ENCODE results near the gene GUCY1A2. TPM values are rescaled to one million over a fixed set of nuclear protein-coding genes. Genes with fewer than 3 reads are reported as not detected.

Gene GUCY1A2
- total RNA-seq, 1 experiment from 2014 or later = 0.55 TPM

GRCh38 chr11:106691807-106692365, 326.4 kb downstream of the GUCY1A2 start:
- Histone ChIP-seq H3K4ac (ENCODE audit: low read depth, low read length) (no peak overlapping the region), H3K79me1 (ENCODE audit: insufficient read depth, low read depth, low read length, poor library complexity, severe bottlenecking) (no peaks in the 10 kb centered on the region), H4K8ac (replicated peaks; ENCODE audit: insufficient read length, low read depth, low read length) (no peak overlapping the region), H3K18ac (ENCODE audit: insufficient read length, low read depth, low read length) (no peak overlapping the region), H3K9me3 (ENCODE audit: control insufficient read depth, low read depth, low read length) (no peaks in the 10 kb centered on the region), H3K14ac (ENCODE audit: insufficient read depth, low read length) (no peak overlapping the region), H3K4me1 (ENCODE audit: insufficient read depth, low read length) (no peaks in the 10 kb centered on the region), H2BK12ac (ENCODE audit: insufficient read length, low read depth, low read length) (no peak overlapping the region), H2AK5ac (ENCODE audit: insufficient read length, low read length) (no peak overlapping the region), H3T11ph (ENCODE audit: low read length) (no peak overlapping the region), H2BK120ac (ENCODE audit: low read depth, low read length, poor library complexity, severe bottlenecking) (no peak overlapping the region), H2BK20ac (ENCODE audit: low read depth, low read length, poor library complexity, severe bottlenecking) (no peak overlapping the region), H3K27ac (ENCODE audit: insufficient read length, low read depth, low read length) (no peak overlapping the region), H4K20me1 (ENCODE audit: control insufficient read depth, insufficient read depth, insufficient read length) (no peaks in the 10 kb centered on the region), H2AFZ (ENCODE audit: low read length) (no peak overlapping the region), H4K91ac (ENCODE audit: insufficient read length, low read depth, low read length) (no peak overlapping the region), H4K5ac (ENCODE audit: insufficient read length, low read depth, low read length) (no peak overlapping the region), H3K9ac (ENCODE audit: extremely low read depth, insufficient read length, low read length) (no peak overlapping the region), H3K23ac (ENCODE audit: insufficient read length, low read depth, low read length) (no peak overlapping the region), H2BK5ac (ENCODE audit: insufficient read length, low read length) (no peak overlapping the region), H3K23me2 (ENCODE audit: insufficient read length, low read depth, low read length, poor library complexity, severe bottlenecking) (no peaks in the 10 kb centered on the region), H3K79me2 (ENCODE audit: insufficient read depth, low read length) (no peaks in the 10 kb centered on the region), H2BK15ac (ENCODE audit: low read depth, low read length) (no peak overlapping the region), H3K27me3 (ENCODE audit: insufficient read depth, low read length) (no peaks in the 10 kb centered on the region), H3K4me2 (ENCODE audit: insufficient read depth, insufficient read length, low read length) (no peak overlapping the region), H3K56ac (ENCODE audit: insufficient read length, low read depth, low read length) (no peak overlapping the region)
- Mint-ChIP-seq H3K27me3 (ENCODE audit: low read depth) (no peaks in the 10 kb centered on the region), H3K4me1 (no peaks in the 10 kb centered on the region), H3K9me3 (no peaks in the 10 kb centered on the region), H3K36me3 (ENCODE audit: insufficient read depth in 1 of 3, low read depth in 3 of 3) (no peaks in the 10 kb centered on the region), H3K27ac (no peak overlapping the region), H3K4me3 (no peak overlapping the region)
- no peak for DNase-seq
- no peak for TF ChIP-seq CTCF (conservative IDR thresholded peaks at IDR 0.05)

All from H9 (cell line).